HCT116 (cell line): ENCODE data around the gene ALG2. TPM values are rescaled to one million over a fixed set of nuclear protein-coding genes. Genes with fewer than 3 reads are reported as not detected.

Source experiments
- ATAC-seq: fragments of 200-7000 bp; cut with Tn5 transposase; 2 replicates; pipeline ENCODE4 v1.9.1; 2020; ENCODE audit warnings: mild to moderate bottlenecking, moderate library complexity
- BruUV-seq: library from RNA; stranded (reverse); fragments of 400-500 nt; replicated peaks from 2 replicates; lab custom pipeline; 2021; lab: Mats Ljungman, UMichigan
- CTCF ChIA-PET: fragments of 300-600 bp; sonication (Branson Sonifier 250); formaldehyde crosslinking; loops from one replicate; lab custom pipeline; 2021; ENCODE audit warnings: antibody characterized with exemption; lab: Charles Lee
- POLR2A ChIA-PET: fragments of 300-600, 350-600 bp; sonication (Branson Sonifier 250); formaldehyde crosslinking; loops from one replicate; lab custom pipeline; 2021; ENCODE audit warnings: antibody characterized with exemption; lab: Charles Lee
- RAD21 ChIA-PET, 2 experiments: fragments of 300-600 bp; sonication (Branson Sonifier 250); formaldehyde crosslinking; loops; one replicate each; lab custom pipeline; 2023; ENCODE audit warnings: low total read pairs in 2 of 2; ENCODE audit not compliant: uncharacterized antibody in 2 of 2, unreplicated experiment in 2 of 2, low non-redundant PET in 1 of 2; lab: Charles Lee
- DNase-seq: peaks from one replicate; pipeline ENCODE4 v3.0.0-alpha.2; 2010; ENCODE audit warnings: low read depth, low spot score
- H2AFZ ChIP-seq: fragments of 200-600 bp; shearing (Covaris generic), sonication (generic); 2 replicates; pipeline ENCODE4 v1.6.1; 2017; ENCODE audit warnings: low read depth, mixed run types, mixed read lengths, antibody characterized with exemption, low read length; ENCODE audit not compliant: poor library complexity, severe bottlenecking
- H3K27ac ChIP-seq: 2 replicates; pipeline ENCODE4 v1.5.1; 2012; ENCODE audit warnings: low read depth, low read length
- H3K27me3 ChIP-seq: fragments of 200-600 bp; sonication (generic); 2 replicates; pipeline ENCODE4 v1.6.1; 2016; ENCODE audit warnings: mixed run types, low read length, mixed read lengths; ENCODE audit not compliant: insufficient read depth
- H3K36me3 ChIP-seq, 2 experiments: fragments of 200-500 bp in 1 of 2; fragments of 200-600 bp in 1 of 2; sonication (Bioruptor generic) in 1 of 2; sonication (generic) in 1 of 2; 2 replicates each; pipeline versions ENCODE4 v1.5.1 to v1.6.1; 2014 to 2016; ENCODE audit warnings: low read length in 2 of 2, inconsistent platforms in 1 of 2, mixed read lengths in 1 of 2, mixed run types in 1 of 2; ENCODE audit not compliant: insufficient read depth in 2 of 2, control insufficient read depth in 1 of 2
- H3K4me1 ChIP-seq, 2 experiments: fragments of 200-600 bp in 1 of 2; sonication (generic) in 1 of 2; 2 replicates each; pipeline versions ENCODE4 v1.5.1 to v1.6.1; 2012 to 2017; ENCODE audit warnings: low read length in 2 of 2, inconsistent platforms in 1 of 2, mild to moderate bottlenecking in 1 of 2, mixed read lengths in 1 of 2, mixed run types in 1 of 2, moderate library complexity in 1 of 2; ENCODE audit not compliant: insufficient read depth in 2 of 2, control insufficient read depth in 1 of 2
- H3K4me2 ChIP-seq: fragments of 200-600 bp; sonication (generic); 2 replicates; pipeline ENCODE4 v1.6.1; 2017; ENCODE audit warnings: mixed run types, low read length, mixed read lengths
- H3K4me3 ChIP-seq, 2 experiments: fragments of 200-600 bp in 1 of 2; sonication (generic) in 1 of 2; replicated peaks in 1 of 2; 2 replicates each; pipeline ENCODE4 v1.5.1; 2011 to 2016; ENCODE audit warnings: low read length in 2 of 2, control low read depth in 1 of 2, low read depth in 1 of 2, mild to moderate bottlenecking in 1 of 2, mixed read lengths in 1 of 2, mixed run types in 1 of 2
- H3K79me2 ChIP-seq: fragments of 200-600 bp; sonication (generic); 2 replicates; pipeline ENCODE4 v1.6.1; 2017; ENCODE audit warnings: mild to moderate bottlenecking, mixed run types, low read length, moderate library complexity, mixed read lengths; ENCODE audit not compliant: insufficient read depth
- H3K9ac ChIP-seq: fragments of 200-600 bp; sonication (generic); 2 replicates; pipeline ENCODE4 v1.6.1; 2016; ENCODE audit warnings: low read length, mixed read lengths
- H3K9me2 ChIP-seq: fragments of 200-600 bp; sonication (generic), shearing (Covaris generic); 2 replicates; pipeline ENCODE4 v1.6.1; 2017; ENCODE audit warnings: mixed run types, mild to moderate bottlenecking, moderate library complexity; ENCODE audit not compliant: insufficient read depth
- H3K9me3 ChIP-seq, 2 experiments: fragments of 200-500 bp in 1 of 2; fragments of 200-600 bp in 1 of 2; sonication (Bioruptor generic) in 1 of 2; sonication (generic) in 1 of 2; 2 replicates each; pipeline ENCODE4 v1.6.1; 2014 to 2017; ENCODE audit warnings: low read length in 2 of 2, mixed read lengths in 2 of 2, inconsistent platforms in 1 of 2, low read depth in 1 of 2, mild to moderate bottlenecking in 1 of 2, mixed run types in 1 of 2, moderate library complexity in 1 of 2; ENCODE audit not compliant: control insufficient read depth in 1 of 2, insufficient read depth in 1 of 2
- H4K20me1 ChIP-seq: fragments of 200-600 bp; sonication (generic), shearing (Covaris generic); 2 replicates; pipeline ENCODE4 v1.6.1; 2017; ENCODE audit warnings: mixed run types, mild to moderate bottlenecking, moderate library complexity; ENCODE audit not compliant: insufficient read depth
- CTCF ChIP-seq, 3 experiments: fragments of 200-600 bp in 1 of 3; sonication (generic) in 1 of 3; IDR thresholded peaks in 2 of 3; conservative IDR thresholded peaks in 1 of 3; 2 replicates each; pipeline ENCODE4 v1.5.1; 2012 to 2017; ENCODE audit warnings: low read depth in 2 of 3, low read length in 2 of 3, antibody characterized with exemption in 1 of 3, borderline replicate concordance in 1 of 3, control low read depth in 1 of 3, mild to moderate bottlenecking in 1 of 3, mixed read lengths in 1 of 3, mixed run types in 1 of 3, moderate library complexity in 1 of 3; ENCODE audit not compliant: insufficient read depth in 1 of 3
- EGR1 ChIP-seq: IDR thresholded peaks from 2 replicates; pipeline ENCODE4 v1.6.1; 2012; ENCODE audit warnings: low read depth
- POLR2AphosphoS5 ChIP-seq: IDR thresholded peaks from 2 replicates; pipeline ENCODE4 v1.6.1; 2011; ENCODE audit warnings: mild to moderate bottlenecking, low read depth, low read length, moderate library complexity
- RAD21 ChIP-seq: IDR thresholded peaks from 2 replicates; pipeline ENCODE4 v1.6.1; 2012; ENCODE audit warnings: low read depth, mild to moderate bottlenecking
- TCF7L2 ChIP-seq: IDR thresholded peaks from 2 replicates; pipeline ENCODE4 v1.7.0; 2011; ENCODE audit warnings: borderline replicate concordance, inconsistent platforms; ENCODE audit not compliant: insufficient read depth, insufficient read length; ENCODE audit errors: extremely low read depth
- intact Hi-C: fragments of 100-400 bp; cut with micrococcal nuclease; formaldehyde crosslinking; loops from 2 replicates; pipeline ENCODE4 v1.10.0; 2022
- total RNA-seq: library from RNA; stranded (reverse); gene quantifications from one replicate; pipeline ENCODE4 v1.2.1, GENCODE V29; 2021; ENCODE audit not compliant: unreplicated experiment

The ALG2 gene
- total RNA-seq, 1 experiment from 2014 or later, result 27.9 TPM

- H2AFZ ChIP-seq, result peak overlapping the region; percentile 71
- H4K20me1 ChIP-seq, result no peaks in the 10 kb centered on the region
- peak; percentile 74 for DNase-seq
- no peaks in the 10 kb centered on the region for H3K9me3 ChIP-seq
- CTCF ChIA-PET, result interaction anchor here (0.7 to 2.1 kb wide), 8 partner anchors 11 to 1542 kb away, joined by 3 to 4 read pairs (median 4); no protein-coding TSS in a partner anchor
- no peak overlapping the region for H3K9ac ChIP-seq
- ATAC-seq, result peak; percentile 94
- H3K4me3 ChIP-seq, result no peak overlapping the region
- intact Hi-C loops, result loop anchor here (1.0 to 10.0 kb wide), 5 partner anchors 620 to 1411 kb away; no protein-coding TSS in a partner anchor
- peaks cover 6% of the 10 kb centered on the region; the same call in 1 of the 2 replicates for H3K27me3 ChIP-seq
- H3K36me3 ChIP-seq, result no peaks in the 10 kb centered on the region
- H3K79me2 ChIP-seq, result no peaks in the 10 kb centered on the region
- no TSS peak for BruUV-seq
- no peak overlapping the region for H3K27ac ChIP-seq
- TF ChIP-seq EGR1 (no peak), POLR2AphosphoS5 (no peak), CTCF (IDR thresholded peaks at IDR 0.05 in 2 of 3, conservative IDR thresholded peaks at IDR 0.05 in 1 of 3; ENCODE audit: borderline replicate concordance in 1 of 3, insufficient read depth in 1 of 3, low read depth in 2 of 3, low read length in 2 of 3) (peak; percentile 66 to 94 (median 91)), TCF7L2 (peak; percentile 29), RAD21 (peak; percentile 88)
- TF ChIP-seq, all 23 proteins: peak for 3
- POLR2A ChIA-PET, result no interaction called here
- H3K4me2 ChIP-seq, result no peak overlapping the region
- H3K4me1 ChIP-seq, result peaks cover 0 to 4% of the 10 kb centered on the region in 2 experiments; a peak in 1 of 4 replicates
- H3K9me2 ChIP-seq, result no peaks in the 10 kb centered on the region
- RAD21 ChIA-PET, result interaction anchor here (0.7 to 1.0 kb wide), 2 partner anchors 36 to 48 kb away, joined by 3 read pairs; no protein-coding TSS in a partner anchor
Observed at GRCh38 chr9:99184475-99185347, 37.0 kb downstream of the ALG2 start.
